Lung (tissue), 12 donors: ENCODE results near the gene ZSCAN25. TPM values are rescaled to one million over a fixed set of nuclear protein-coding genes. Genes with fewer than 3 reads are reported as not detected.

Experiments used
- ATAC-seq: fragments of 200-7000 bp; cut with Tn5 transposase; one replicate; pipeline ENCODE4 v1.9.1; 2020; ENCODE audit warnings: moderate number of reproducible peaks; ENCODE audit not compliant: insufficient read depth, low FRiP score
- DNase-seq, 3 donors: peaks; one replicate each; pipeline ENCODE4 v3.0.0-alpha.2; 2013 to 2017
- H3K27ac ChIP-seq, 2 donors: one replicate each; pipeline ENCODE4 v1.5.1; 2013; ENCODE audit warnings: mild to moderate bottlenecking in 2 of 2, moderate library complexity in 2 of 2, control low read depth in 1 of 2, inconsistent platforms in 1 of 2, low read depth in 1 of 2, low read length in 1 of 2
- H3K27me3 ChIP-seq, 3 donors: one replicate each; pipeline ENCODE4 v1.5.1; 2013; ENCODE audit warnings: low read length in 2 of 3; ENCODE audit not compliant: control insufficient read depth in 3 of 3, insufficient read depth in 3 of 3
- H3K36me3 ChIP-seq, 4 donors: one replicate each; pipeline ENCODE4 v1.5.1; 2013; ENCODE audit warnings: low read length in 4 of 4, mild to moderate bottlenecking in 1 of 4, moderate library complexity in 1 of 4; ENCODE audit not compliant: control insufficient read depth in 4 of 4, insufficient read depth in 4 of 4
- H3K4me1 ChIP-seq, 5 donors: one replicate each; pipeline ENCODE4 v1.5.1; 2013; ENCODE audit warnings: low read length in 5 of 5, mild to moderate bottlenecking in 2 of 5, moderate library complexity in 1 of 5; ENCODE audit not compliant: control insufficient read depth in 5 of 5, insufficient read depth in 5 of 5
- H3K4me3 ChIP-seq: one replicate; pipeline ENCODE4 v1.5.1; 2013; ENCODE audit warnings: mild to moderate bottlenecking, control low read depth, moderate library complexity
- H3K9ac ChIP-seq, 2 donors: one replicate each; pipeline ENCODE4 v1.5.1; 2013; ENCODE audit warnings: low read length in 2 of 2, control low read depth in 1 of 2; ENCODE audit not compliant: insufficient read depth in 1 of 2
- H3K9me3 ChIP-seq, 4 donors: one replicate each; pipeline ENCODE4 v1.5.1; 2013; ENCODE audit warnings: low read length in 3 of 4, mild to moderate bottlenecking in 1 of 4, moderate library complexity in 1 of 4; ENCODE audit not compliant: control insufficient read depth in 4 of 4, insufficient read depth in 3 of 4
- WGBS, 2 donors: extraction: QIAGEN DNeasy Blood & Tissue Kit; methylation state at CpG; one replicate each; pipeline ENCODE4 v1.1.7; 2013; 5-methylcytosine and 5-hydroxymethylcytosine counted together
- polyA plus RNA-seq, 2 donors: library from polyadenylated mRNA; stranded (reverse); fragments of 200-250 nt; gene quantifications; one replicate each; pipeline ENCODE4 v1.2.1, GENCODE V29; 2013
- total RNA-seq, 2 donors: library from RNA; depleted of rRNA in 1 of 2; stranded (reverse); fragments of >200 nt in 1 of 2; gene quantifications; one replicate each; pipeline ENCODE4 v1.2.1, GENCODE V29; 2014 to 2021
- TF ChIP-seq, protein P1 (sequence below): IDR thresholded peaks from 2 replicates; pipeline ENCODE4 v1.5.1; 2012; ENCODE audit warnings: mild to moderate bottlenecking; ENCODE audit errors: control extremely low read depth, extremely low read depth
- donor health status: control.
- donor health status: control.
- donor health status: Bipolar disorder and iron deficiency.
- donor health status: healthy.
- donor health status: DM: yes; HTN: yes; CAD: no.

The ZSCAN25 gene
- total and polyA plus RNA-seq, 4 donors = 5.7 to 24.0 (median 14.1) TPM

DNA sequence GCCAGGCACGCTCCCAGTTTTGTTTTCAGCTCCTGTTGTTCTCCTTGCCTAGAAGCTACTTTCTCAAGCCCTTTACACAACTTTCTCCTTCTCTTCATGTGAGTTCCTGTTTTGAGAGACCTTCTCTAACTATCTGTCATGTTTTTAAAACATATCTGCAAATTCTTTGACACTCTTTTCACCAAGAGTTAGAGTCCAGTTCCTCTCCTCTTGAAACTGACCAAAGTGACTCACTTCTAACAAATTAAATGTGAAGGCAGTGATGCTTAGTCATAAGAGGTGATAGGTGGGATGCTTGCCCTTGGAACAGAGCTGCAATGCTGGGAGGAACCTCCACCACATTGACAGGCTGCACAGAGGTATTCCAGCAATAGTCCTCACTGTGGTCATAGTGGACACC lies 25.3 kb downstream of the ZSCAN25 start:
- TF ChIP-seq, protein P1, sequence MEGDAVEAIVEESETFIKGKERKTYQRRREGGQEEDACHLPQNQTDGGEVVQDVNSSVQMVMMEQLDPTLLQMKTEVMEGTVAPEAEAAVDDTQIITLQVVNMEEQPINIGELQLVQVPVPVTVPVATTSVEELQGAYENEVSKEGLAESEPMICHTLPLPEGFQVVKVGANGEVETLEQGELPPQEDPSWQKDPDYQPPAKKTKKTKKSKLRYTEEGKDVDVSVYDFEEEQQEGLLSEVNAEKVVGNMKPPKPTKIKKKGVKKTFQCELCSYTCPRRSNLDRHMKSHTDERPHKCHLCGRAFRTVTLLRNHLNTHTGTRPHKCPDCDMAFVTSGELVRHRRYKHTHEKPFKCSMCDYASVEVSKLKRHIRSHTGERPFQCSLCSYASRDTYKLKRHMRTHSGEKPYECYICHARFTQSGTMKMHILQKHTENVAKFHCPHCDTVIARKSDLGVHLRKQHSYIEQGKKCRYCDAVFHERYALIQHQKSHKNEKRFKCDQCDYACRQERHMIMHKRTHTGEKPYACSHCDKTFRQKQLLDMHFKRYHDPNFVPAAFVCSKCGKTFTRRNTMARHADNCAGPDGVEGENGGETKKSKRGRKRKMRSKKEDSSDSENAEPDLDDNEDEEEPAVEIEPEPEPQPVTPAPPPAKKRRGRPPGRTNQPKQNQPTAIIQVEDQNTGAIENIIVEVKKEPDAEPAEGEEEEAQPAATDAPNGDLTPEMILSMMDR = no peak
- DNase-seq (no peak), ATAC-seq (no peak)
- H3K27ac ChIP-seq = no peak overlapping the region
- no peaks in the 10 kb centered on the region for H3K4me1 ChIP-seq
- no peaks in the 10 kb centered on the region for H3K9me3 ChIP-seq
- no peaks in the 10 kb centered on the region for H3K27me3 ChIP-seq
- peaks cover 0 to 7% (median 3%) of the 10 kb centered on the region in 4 donors for H3K36me3 ChIP-seq
- WGBS, 2 donors = 63 to 81% methylated on average over 1 of the region's 1 CpG
- no peak overlapping the region for H3K9ac ChIP-seq
- no peak overlapping the region for H3K4me3 ChIP-seq

DNA sequence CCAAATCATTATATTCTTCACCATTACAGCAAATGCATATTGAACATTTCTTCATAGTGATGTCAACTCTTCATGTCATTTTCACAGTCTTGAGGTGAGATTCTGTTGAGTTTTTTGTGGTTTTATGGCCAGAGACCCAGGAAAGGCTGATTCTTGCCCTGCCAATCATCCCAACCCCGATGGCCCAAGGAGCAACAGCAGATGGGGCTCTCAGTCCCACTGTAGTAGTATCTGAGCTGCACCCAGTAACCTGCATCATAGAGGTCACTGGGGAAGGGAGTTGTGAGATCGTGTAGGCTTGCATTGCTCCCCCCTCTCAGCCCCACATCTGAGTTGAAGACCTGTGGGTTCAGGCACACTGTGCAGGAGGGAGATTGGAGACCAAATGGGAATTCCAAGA lies 26.7 kb downstream of the ZSCAN25 start:
- peaks cover 0 to 8% (median 5%) of the 10 kb centered on the region in 4 donors for H3K36me3 ChIP-seq
- no peaks in the 10 kb centered on the region for H3K9me3 ChIP-seq
- no peak overlapping the region for H3K27ac ChIP-seq
- H3K4me1 ChIP-seq = no peaks in the 10 kb centered on the region
- TF ChIP-seq, protein P1 = no peak
- DNase-seq = no peak
- WGBS, 2 donors = 85 to 96% methylated on average over 2 of the region's 2 CpGs
- no peak overlapping the region for H3K4me3 ChIP-seq
- H3K9ac ChIP-seq = no peak overlapping the region
- no peak for ATAC-seq
- no peaks in the 10 kb centered on the region for H3K27me3 ChIP-seq

DNA sequence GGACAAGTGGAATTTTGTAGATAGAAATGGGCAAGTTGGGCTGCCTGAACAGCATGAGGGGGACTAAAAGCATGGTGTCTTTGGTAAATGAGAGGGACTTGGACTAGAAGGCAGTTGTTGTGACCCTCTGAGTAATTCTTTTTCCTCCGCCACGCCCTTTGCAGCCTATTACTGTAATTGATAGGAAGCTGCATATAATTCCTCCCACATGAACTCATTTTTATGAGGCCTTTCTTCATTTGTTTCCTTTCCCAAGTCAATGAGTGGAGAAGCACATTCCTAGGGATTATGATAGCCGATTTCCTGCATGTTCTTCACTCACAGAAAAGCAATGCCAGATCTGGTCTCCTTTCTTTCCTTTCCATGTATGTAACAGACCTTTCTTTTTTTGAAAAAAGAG lies 27.7 kb downstream of the ZSCAN25 start:
- DNase-seq (no peak), ATAC-seq (no peak)
- Histone ChIP-seq H3K9me3 (no peaks in the 10 kb centered on the region), H3K9ac (no peak overlapping the region), H3K27ac (no peak overlapping the region), H3K4me1 (peaks cover 0 to 3% (median 0%) of the 10 kb centered on the region in 5 donors), H3K4me3 (no peak overlapping the region), H3K36me3 (peaks cover 0 to 8% (median 3%) of the 10 kb centered on the region in 4 donors), H3K27me3 (no peaks in the 10 kb centered on the region)
- 96% methylated on average over 3 of the region's 3 CpGs for WGBS, 2 donors
- TF ChIP-seq, protein P1 = no peak

DNA sequence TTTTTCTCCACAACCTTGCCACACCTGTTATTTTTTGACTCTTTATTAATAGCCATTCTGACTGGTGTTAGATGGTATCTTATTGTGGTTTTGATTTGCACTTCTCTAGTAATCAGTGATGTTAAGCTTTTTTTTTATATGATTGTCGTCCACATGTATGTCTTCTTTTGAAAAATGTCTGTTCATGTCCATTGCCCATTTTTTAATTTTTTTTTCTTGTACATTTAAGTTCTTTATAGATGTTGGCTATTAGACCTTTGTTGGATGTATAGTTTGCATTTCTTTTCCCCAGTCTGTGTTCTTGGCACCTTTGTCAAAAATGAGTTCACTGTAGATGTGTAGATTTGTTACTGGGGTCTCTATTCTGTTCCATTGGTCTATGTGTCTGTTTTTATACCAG lies 28.8 kb downstream of the ZSCAN25 start:
- Histone ChIP-seq H3K9me3 (no peaks in the 10 kb centered on the region), H3K36me3 (peaks cover 0 to 8% (median 3%) of the 10 kb centered on the region in 4 donors), H3K4me3 (no peak overlapping the region), H3K4me1 (peaks cover 0 to 3% (median 0%) of the 10 kb centered on the region in 5 donors), H3K9ac (no peak overlapping the region), H3K27ac (no peak overlapping the region), H3K27me3 (no peaks in the 10 kb centered on the region)
- TF ChIP-seq, protein P1 = no peak
- DNase-seq = no peak
- no peak for ATAC-seq
- 93% methylated on average over 1 of the region's 1 CpG for WGBS, 2 donors
